Measurements from ENCODE around the gene PCBP3. TPM values are rescaled to one million over a fixed set of nuclear protein-coding genes. Genes with fewer than 3 reads are reported as not detected.

Gene PCBP3
- total RNA-seq, 1 donor from 2014 or later, result not detected

- no peak for TF ChIP-seq CTCF (IDR thresholded peaks at IDR 0.05)
- ATAC-seq (ENCODE audit: low read depth) (no peak), DNase-seq (no peak)
- Mint-ChIP-seq H3K4me3 (no peak overlapping the region), H3K9me3 (peaks cover 2% of the 10 kb centered on the region), H3K4me1 (no peaks in the 10 kb centered on the region), H3K36me3 (ENCODE audit: low read depth) (no peaks in the 10 kb centered on the region), H3K27me3 (peaks cover 7% of the 10 kb centered on the region), H3K27ac (no peak overlapping the region)
- intact Hi-C loops (cut with micrococcal nuclease), result no loop called here
- ChIA-PET POLR2A (no interaction called here), CTCF (no interaction called here)
Measured at GRCh38 chr21:45736042-45736689, 92.6 kb downstream of the PCBP3 start.

DNA sequence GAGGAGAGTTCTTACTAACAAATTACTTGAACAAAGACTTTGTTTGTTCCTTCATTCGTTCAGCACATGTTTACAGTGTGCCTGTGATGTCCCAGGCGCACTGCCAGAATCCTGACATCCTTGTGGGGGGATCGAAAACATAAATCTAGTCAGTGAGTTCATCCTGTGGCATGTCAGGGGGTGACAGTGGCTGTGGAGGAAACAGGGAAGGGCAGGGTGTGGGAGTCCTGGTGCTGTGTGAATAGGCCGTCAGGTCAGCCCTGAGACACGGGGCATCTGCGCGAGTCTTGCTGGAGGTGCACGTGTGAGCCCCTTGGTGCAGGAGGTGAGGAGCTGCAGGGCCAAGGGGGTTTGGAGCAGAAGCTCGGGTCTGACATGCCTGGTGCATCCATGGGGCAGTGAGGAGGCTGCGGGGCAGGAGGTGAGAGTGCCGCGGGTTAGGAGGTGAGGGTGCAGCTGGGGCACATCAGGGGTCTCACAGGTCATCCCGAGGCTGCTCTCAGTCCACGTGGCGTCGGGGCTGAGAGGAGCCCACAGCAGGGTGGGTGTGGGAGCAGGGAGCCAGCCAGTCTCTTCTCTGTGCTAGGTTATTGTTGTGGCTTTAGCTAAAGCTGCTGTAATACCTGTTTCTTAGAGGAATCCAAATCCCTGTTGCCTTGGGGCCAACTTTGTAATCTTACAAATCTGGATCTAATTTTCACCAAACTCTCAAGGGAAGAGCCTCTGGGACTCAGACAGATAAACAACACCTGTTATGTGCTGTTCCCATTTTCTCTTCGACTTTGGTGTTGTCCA, 93.4 kb downstream of the PCBP3 start:
- H3K27ac Mint-ChIP-seq, result no peak overlapping the region
- no peak for ATAC-seq (ENCODE audit: low read depth)
- intact Hi-C loops (cut with micrococcal nuclease), result no loop called here
- CTCF ChIA-PET, result no interaction called here
- peaks cover 5% of the 10 kb centered on the region for H3K27me3 Mint-ChIP-seq
- DNase-seq, result no peak
- no peaks in the 10 kb centered on the region for H3K4me1 Mint-ChIP-seq
- POLR2A ChIA-PET, result no interaction called here
- no peak overlapping the region for H3K4me3 Mint-ChIP-seq
- H3K9me3 Mint-ChIP-seq, result no peaks in the 10 kb centered on the region
- H3K36me3 Mint-ChIP-seq (ENCODE audit: low read depth), result no peaks in the 10 kb centered on the region
- no peak for TF ChIP-seq CTCF (IDR thresholded peaks at IDR 0.05)

- Mint-ChIP-seq H3K27ac (no peak overlapping the region), H3K36me3 (ENCODE audit: low read depth) (no peaks in the 10 kb centered on the region), H3K9me3 (no peaks in the 10 kb centered on the region), H3K4me1 (no peaks in the 10 kb centered on the region), H3K4me3 (no peak overlapping the region), H3K27me3 (peaks cover 5% of the 10 kb centered on the region)
- intact Hi-C loops (cut with micrococcal nuclease), result no loop called here
- ATAC-seq (ENCODE audit: low read depth), result no peak
- TF ChIP-seq CTCF (IDR thresholded peaks at IDR 0.05), result no peak
- CTCF ChIA-PET, result no interaction called here
- POLR2A ChIA-PET, result no interaction called here
- no peak for DNase-seq
Measured at GRCh38 chr21:45737485-45738166, 94.1 kb downstream of the PCBP3 start.

- TF ChIP-seq CTCF (IDR thresholded peaks at IDR 0.05), result no peak
- DNase-seq (no peak), ATAC-seq (ENCODE audit: low read depth) (no peak)
- H3K4me1 Mint-ChIP-seq, result no peaks in the 10 kb centered on the region
- peaks cover 5% of the 10 kb centered on the region for H3K27me3 Mint-ChIP-seq
- no peaks in the 10 kb centered on the region for H3K36me3 Mint-ChIP-seq (ENCODE audit: low read depth)
- ChIA-PET POLR2A (no interaction called here), CTCF (no interaction called here)
- H3K9me3 Mint-ChIP-seq, result no peaks in the 10 kb centered on the region
- intact Hi-C loops (cut with micrococcal nuclease), result no loop called here
- no peak overlapping the region for H3K4me3 Mint-ChIP-seq
- no peak overlapping the region for H3K27ac Mint-ChIP-seq
Measured at GRCh38 chr21:45739218-45740087, 95.9 kb downstream of the PCBP3 start.
